ENCODE data around the gene ACVR1B.

DNA sequence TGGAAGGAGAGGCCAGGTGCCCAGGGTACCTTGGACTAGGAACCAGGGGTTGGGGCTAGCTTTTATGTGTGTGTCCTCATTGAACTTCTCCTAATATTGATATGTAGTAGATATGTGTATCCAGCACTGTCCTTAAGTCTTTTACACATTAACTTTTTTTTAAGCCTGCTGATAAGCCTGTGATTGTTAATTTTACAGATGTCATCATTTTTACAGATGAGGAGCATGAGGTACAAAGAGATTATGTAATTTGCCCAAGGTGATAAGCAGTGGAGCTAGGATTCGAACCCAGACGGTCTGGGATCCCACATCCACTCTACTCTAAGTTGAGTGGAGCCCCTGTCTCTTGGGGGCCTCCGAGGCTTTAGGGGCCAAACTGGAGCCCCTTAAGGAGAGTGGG is 89.5 kb downstream of the ACVR1B start:
- TF ChIP-seq, protein P1, sequence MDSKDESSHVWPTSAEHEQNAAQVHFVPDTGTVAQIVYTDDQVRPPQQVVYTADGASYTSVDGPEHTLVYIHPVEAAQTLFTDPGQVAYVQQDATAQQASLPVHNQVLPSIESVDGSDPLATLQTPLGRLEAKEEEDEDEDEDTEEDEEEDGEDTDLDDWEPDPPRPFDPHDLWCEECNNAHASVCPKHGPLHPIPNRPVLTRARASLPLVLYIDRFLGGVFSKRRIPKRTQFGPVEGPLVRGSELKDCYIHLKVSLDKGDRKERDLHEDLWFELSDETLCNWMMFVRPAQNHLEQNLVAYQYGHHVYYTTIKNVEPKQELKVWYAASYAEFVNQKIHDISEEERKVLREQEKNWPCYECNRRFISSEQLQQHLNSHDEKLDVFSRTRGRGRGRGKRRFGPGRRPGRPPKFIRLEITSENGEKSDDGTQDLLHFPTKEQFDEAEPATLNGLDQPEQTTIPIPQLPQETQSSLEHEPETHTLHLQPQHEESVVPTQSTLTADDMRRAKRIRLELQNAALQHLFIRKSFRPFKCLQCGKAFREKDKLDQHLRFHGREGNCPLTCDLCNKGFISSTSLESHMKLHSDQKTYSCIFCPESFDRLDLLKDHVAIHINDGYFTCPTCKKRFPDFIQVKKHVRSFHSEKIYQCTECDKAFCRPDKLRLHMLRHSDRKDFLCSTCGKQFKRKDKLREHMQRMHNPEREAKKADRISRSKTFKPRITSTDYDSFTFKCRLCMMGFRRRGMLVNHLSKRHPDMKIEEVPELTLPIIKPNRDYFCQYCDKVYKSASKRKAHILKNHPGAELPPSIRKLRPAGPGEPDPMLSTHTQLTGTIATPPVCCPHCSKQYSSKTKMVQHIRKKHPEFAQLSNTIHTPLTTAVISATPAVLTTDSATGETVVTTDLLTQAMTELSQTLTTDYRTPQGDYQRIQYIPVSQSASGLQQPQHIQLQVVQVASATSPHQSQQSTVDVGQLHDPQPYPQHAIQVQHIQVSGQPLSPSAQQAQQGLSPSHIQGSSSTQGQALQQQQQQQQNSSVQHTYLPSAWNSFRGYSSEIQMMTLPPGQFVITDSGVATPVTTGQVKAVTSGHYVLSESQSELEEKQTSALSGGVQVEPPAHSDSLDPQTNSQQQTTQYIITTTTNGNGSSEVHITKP (IDR thresholded peaks at IDR 0.05; ENCODE audit: partially characterized antibody), result no peak
- no peak for TF ChIP-seq NBN (IDR thresholded peaks at IDR 0.05; ENCODE audit: low read depth)
- TF ChIP-seq KAT7 (CRISPR knock-in tag; IDR thresholded peaks at IDR 0.05; ENCODE audit: borderline replicate concordance), result no peak
- TF ChIP-seq GTF2F1 (IDR thresholded peaks at IDR 0.05; ENCODE audit: low read depth, low read length), result no peak
- TF ChIP-seq SNIP1 (IDR thresholded peaks at IDR 0.05; ENCODE audit: low read depth), result no peak
- TF ChIP-seq, protein P2, sequence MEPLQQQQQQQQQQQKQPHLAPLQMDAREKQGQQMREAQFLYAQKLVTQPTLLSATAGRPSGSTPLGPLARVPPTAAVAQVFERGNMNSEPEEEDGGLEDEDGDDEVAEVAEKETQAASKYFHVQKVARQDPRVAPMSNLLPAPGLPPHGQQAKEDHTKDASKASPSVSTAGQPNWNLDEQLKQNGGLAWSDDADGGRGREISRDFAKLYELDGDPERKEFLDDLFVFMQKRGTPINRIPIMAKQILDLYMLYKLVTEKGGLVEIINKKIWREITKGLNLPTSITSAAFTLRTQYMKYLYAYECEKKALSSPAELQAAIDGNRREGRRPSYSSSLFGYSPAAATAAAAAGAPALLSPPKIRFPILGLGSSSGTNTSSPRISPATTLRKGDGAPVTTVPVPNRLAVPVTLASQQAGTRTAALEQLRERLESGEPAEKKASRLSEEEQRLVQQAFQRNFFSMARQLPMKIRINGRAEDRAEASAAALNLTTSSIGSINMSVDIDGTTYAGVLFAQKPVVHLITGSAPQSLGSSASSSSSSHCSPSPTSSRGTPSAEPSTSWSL (CRISPR knock-in tag; IDR thresholded peaks at IDR 0.05; ENCODE audit: borderline replicate concordance), result no peak
- TF ChIP-seq CBFB (CRISPR knock-in tag; IDR thresholded peaks at IDR 0.05), result no peak
- no peak for TF ChIP-seq PTRF (tag; IDR thresholded peaks at IDR 0.05)
- TF ChIP-seq POLR2A (conservative IDR thresholded peaks at IDR 0.05), result no peak
- TF ChIP-seq ZNF75A (CRISPR knock-in tag; IDR thresholded peaks at IDR 0.05), result no peak
- TF ChIP-seq ZNF445 (CRISPR knock-in tag; IDR thresholded peaks at IDR 0.05; ENCODE audit: low read depth), result no peak
